Stimulated activated CD4-positive, alpha-beta T cell treated with anti-CD3 and anti-CD28 coated beads, Interleukin-15, amount 100 ng/mL, for 1 hour (primary cell): ENCODE results near the gene HOXC4.
"Not testable (repeated sequence)": the region's sequence is repeated elsewhere in the genome, so short reads cannot be mapped to it uniquely, and the experiment has no call there.

Source experiments
- DNase-seq, 2 donors: peaks; one replicate each; pipeline ENCODE4 v3.0.0-alpha.2; 2020; ENCODE audit warnings: low read depth in 1 of 2, low spot score in 1 of 2

Gene HOXC4

GRCh38 chr12:54081581-54082396 is 28.2 kb downstream of the HOXC4 start:
- not testable (repeated sequence) for DNase-seq

- peak in 1 of 2 donors; percentile 21 for DNase-seq
Measured at GRCh38 chr12:54082397-54082892, 28.8 kb downstream of the HOXC4 start.

GRCh38 chr12:54088011-54088410 is 34.4 kb downstream of the HOXC4 start:
- not testable (repeated sequence) for DNase-seq

- DNase-seq, result not testable (repeated sequence)
Measured at GRCh38 chr12:54089465-54089864, 35.8 kb downstream of the HOXC4 start.

- DNase-seq, result not testable (repeated sequence)
Measured at GRCh38 chr12:54090312-54090711, 36.7 kb downstream of the HOXC4 start.

GRCh38 chr12:54092943-54093342 is 39.3 kb downstream of the HOXC4 start:
- DNase-seq, result not testable (repeated sequence)

GRCh38 chr12:54095928-54096327 is 42.3 kb downstream of the HOXC4 start:
- DNase-seq, result not testable (repeated sequence)

- DNase-seq, result not testable (repeated sequence)
Measured at GRCh38 chr12:54098644-54099043, 45.0 kb downstream of the HOXC4 start.

GRCh38 chr12:54100588-54100987 is 47.0 kb downstream of the HOXC4 start:
- DNase-seq, result not testable (repeated sequence)

- DNase-seq, result not testable (repeated sequence)
Measured at GRCh38 chr12:54102223-54102622, 48.6 kb downstream of the HOXC4 start.

- DNase-seq, result not testable (repeated sequence)
Measured at GRCh38 chr12:54103827-54104226, 50.2 kb downstream of the HOXC4 start.
